OCI-LY7 (cell line): ENCODE data around the gene WDR90.

ENCODE experiments used
- EZH2phosphoT487 ChIP-seq: fragments of 200-600 bp; sonication (generic); IDR thresholded peaks from 2 replicates; pipeline ENCODE4 v1.6.1; 2018; ENCODE audit warnings: low read depth, borderline replicate concordance, mild to moderate bottlenecking, mixed run types, antibody characterized with exemption, low read length, moderate library complexity, mixed read lengths
- TF ChIP-seq, protein P1 (sequence below): fragments of 200-600 bp; sonication (generic); conservative IDR thresholded peaks from 2 replicates; pipeline ENCODE4 v1.5.1; 2014; ENCODE audit warnings: mild to moderate bottlenecking, antibody characterized with exemption, low read length, moderate library complexity, mixed read lengths

DNA sequence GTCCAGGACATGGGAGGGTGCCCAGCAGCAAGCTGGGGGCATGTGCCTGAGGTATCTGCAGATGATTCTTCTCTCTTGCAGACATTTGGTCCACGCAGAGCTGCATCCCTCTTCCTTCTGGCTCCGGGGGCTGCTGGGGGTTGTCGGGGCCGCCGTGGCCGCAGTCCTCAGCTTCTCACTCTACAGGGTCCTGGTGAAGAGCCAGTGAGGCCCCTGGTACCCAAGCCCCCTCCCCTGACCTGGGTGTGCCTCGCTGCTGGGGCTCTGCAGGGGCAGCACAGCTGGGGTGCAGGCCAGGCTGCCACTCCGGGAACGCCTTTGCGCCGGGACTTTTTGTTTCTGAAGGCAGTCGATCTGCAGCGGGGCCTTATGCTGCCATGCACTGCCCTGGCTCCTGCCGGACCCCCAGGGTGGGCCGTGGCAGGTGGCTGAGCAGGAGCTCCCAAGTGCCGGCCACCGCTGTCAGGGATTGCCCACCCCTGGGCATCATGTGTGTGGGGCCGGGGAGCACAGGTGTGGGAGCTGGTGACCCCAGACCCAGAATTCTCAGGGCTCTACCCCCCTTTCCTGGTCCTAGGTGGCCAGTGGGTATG lies 24.3 kb downstream of the WDR90 start:
- TF ChIP-seq, protein P1, sequence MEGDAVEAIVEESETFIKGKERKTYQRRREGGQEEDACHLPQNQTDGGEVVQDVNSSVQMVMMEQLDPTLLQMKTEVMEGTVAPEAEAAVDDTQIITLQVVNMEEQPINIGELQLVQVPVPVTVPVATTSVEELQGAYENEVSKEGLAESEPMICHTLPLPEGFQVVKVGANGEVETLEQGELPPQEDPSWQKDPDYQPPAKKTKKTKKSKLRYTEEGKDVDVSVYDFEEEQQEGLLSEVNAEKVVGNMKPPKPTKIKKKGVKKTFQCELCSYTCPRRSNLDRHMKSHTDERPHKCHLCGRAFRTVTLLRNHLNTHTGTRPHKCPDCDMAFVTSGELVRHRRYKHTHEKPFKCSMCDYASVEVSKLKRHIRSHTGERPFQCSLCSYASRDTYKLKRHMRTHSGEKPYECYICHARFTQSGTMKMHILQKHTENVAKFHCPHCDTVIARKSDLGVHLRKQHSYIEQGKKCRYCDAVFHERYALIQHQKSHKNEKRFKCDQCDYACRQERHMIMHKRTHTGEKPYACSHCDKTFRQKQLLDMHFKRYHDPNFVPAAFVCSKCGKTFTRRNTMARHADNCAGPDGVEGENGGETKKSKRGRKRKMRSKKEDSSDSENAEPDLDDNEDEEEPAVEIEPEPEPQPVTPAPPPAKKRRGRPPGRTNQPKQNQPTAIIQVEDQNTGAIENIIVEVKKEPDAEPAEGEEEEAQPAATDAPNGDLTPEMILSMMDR = no peak
- no peak for TF ChIP-seq EZH2phosphoT487
